Measurements from ENCODE around the gene ABHD16A. TPM values are rescaled to one million over a fixed set of nuclear protein-coding genes. Genes with fewer than 3 reads are reported as not detected.

Gene ABHD16A
- total RNA-seq, 2 experiments from 2014 or later = 20.9 to 25.1 TPM

DNA sequence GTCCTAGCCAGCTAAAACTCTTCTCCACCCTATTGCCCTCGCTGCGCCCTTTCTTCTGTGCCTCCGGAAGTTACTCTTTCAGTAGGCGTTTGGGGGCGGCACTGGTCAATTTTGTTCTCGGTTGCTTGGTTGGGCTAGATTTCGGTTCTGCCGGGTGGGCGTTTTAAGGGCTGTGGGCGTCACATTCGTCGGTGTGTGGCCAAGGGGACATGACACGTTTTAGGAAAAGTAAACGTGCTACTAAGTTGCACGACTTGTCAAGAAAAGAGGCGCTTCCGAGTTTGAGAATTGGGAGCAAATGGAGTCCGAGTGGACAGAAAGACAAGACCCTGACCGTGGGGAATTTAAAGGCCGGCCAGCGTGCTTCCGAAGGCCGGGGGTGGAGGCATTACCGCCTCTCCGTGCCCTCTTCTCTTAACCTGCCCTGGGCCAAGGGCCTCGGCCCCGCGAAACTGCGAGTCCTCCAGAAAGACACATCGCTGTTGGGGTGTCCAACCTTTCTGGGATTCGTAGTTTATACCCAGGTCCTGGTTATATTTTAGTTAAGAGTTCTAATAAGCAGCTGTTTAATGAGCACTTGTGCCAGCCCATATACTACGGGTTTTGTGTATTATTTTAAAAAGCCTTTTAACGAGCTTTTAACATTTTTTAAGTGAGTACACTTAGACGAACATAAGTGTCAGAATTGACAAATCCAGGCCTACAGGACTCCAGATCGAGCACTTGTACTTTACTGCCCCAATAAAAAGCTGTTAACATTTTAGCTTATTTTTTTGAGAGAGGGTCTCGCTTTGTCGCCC is 50.0 kb downstream of the ABHD16A start:
- Mint-ChIP-seq H3K9me3 (ENCODE audit: low read depth) (no peaks in the 10 kb centered on the region), H3K4me3 (peak overlapping the region; percentile 88), H3K27ac (peak overlapping the region; percentile 96), H3K4me1 (peaks cover 38% of the 10 kb centered on the region), H3K27me3 (no peaks in the 10 kb centered on the region), H3K36me3 (ENCODE audit: low read depth) (peaks cover 30% of the 10 kb centered on the region)
- ChIA-PET CTCF (interaction anchor here (0.7 to 5.8 kb wide), 14 partner anchors 8 to 1108 kb away, joined by 3 to 39 read pairs (median 4); partner anchors contain the start of genes C6orf47, DDX39B, GPANK1 and TNF), POLR2A (interaction anchor here (0.9 to 6.0 kb wide), 7 partner anchors 8 to 174 kb away, joined by 3 to 72 read pairs (median 6); partner anchors contain the start of genes AIF1, C6orf47, CSNK2B and DDX39B)
- intact Hi-C loops (cut with DNase I, micrococcal nuclease) = loop anchor here (1.0 to 5.0 kb wide), 20 partner anchors 7 to 1096 kb away; partner anchors contain the start of genes ABHD16A (in 2 of the 2), C6orf47 (in 2 of the 2), PRRC2A (in 2 of the 2) and AGPAT1 (in 1 of the 2)
- ATAC-seq = peak; percentile 71
- DNase-seq = peak; percentile 91

DNA sequence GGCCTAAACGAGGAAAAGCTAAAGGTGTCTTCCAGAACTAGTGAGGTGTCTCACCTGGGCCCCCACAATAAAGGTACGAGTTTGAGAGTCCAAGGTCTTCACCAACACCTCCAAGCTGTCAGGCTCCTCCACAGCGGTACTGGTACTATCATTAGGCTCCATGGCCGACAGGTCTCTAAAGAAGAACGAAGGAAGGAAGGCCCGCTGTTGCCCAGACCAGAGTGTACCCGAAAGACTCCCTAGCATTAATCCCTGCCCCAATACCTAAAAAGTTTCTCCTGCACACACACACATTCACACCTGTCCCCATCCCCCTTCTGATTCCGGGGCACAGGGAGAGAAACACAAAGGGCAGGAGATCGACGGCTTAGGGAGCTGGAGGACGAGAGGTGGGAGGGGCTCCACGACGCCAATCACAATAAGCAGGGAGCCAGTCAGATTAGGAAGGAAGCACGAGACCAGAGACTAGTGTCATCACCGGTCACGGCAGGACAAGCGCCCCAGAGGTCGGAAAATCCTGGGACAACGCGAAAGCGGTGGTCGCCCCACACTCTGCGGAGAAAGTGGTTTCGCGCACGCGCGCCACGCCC is 51.4 kb downstream of the ABHD16A start:
- Mint-ChIP-seq H3K36me3 (ENCODE audit: low read depth) (peaks cover 41% of the 10 kb centered on the region), H3K9me3 (ENCODE audit: low read depth) (no peaks in the 10 kb centered on the region), H3K4me3 (peak overlapping the region; percentile 88), H3K27ac (peak overlapping the region; percentile 96), H3K27me3 (no peaks in the 10 kb centered on the region), H3K4me1 (peaks cover 28% of the 10 kb centered on the region)
- intact Hi-C loops (cut with DNase I, micrococcal nuclease) = loop anchor here (1.0 to 5.0 kb wide), 20 partner anchors 9 to 1095 kb away; partner anchors contain the start of genes ABHD16A (in 2 of the 2), C6orf47 (in 2 of the 2), PRRC2A (in 2 of the 2) and AGPAT1 (in 1 of the 2)
- ChIA-PET POLR2A (interaction anchor here (0.6 to 6.0 kb wide), 15 partner anchors 10 to 307 kb away, joined by 3 to 72 read pairs (median 4); partner anchors contain the start of genes ABHD16A, AIF1, C6orf47 and CLIC1), CTCF (interaction anchor here (0.6 to 5.8 kb wide), 13 partner anchors 10 to 544 kb away, joined by 3 to 39 read pairs (median 4); partner anchors contain the start of genes C6orf47, GPANK1, HSPA1B and LY6G5B)
- peak; percentile 62 for ATAC-seq
- peak; percentile 76 for DNase-seq

DNA sequence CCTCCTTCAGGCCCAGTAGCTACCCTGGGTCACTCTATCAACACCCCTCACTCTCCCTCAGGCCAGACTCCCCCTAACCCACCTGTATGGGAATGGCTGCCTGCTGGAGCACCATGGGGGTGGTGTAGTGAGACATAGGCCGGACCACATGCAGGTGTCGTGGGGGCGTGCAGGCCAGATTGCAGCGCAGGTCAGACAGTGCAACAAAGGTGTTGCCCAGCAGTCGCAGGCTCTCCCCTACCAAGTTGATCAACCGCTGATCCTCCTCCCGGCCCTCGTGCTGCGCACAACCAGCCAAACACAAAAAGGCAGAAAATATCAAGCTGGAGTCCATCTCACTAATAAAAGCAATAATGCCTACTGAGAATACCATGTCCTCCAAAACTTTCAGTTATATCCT is 57.8 kb downstream of the ABHD16A start:
- Mint-ChIP-seq H3K4me1 (peaks cover 7% of the 10 kb centered on the region), H3K36me3 (ENCODE audit: low read depth) (peaks cover 52% of the 10 kb centered on the region), H3K27ac (peak overlapping the region; percentile 1), H3K4me3 (no peak overlapping the region), H3K27me3 (no peaks in the 10 kb centered on the region), H3K9me3 (ENCODE audit: low read depth) (no peaks in the 10 kb centered on the region)
- CTCF ChIA-PET = no interaction called here
- no peak for DNase-seq
- ATAC-seq = no peak
- intact Hi-C loops (cut with DNase I, micrococcal nuclease) = no loop called here
- POLR2A ChIA-PET = no interaction called here

DNA sequence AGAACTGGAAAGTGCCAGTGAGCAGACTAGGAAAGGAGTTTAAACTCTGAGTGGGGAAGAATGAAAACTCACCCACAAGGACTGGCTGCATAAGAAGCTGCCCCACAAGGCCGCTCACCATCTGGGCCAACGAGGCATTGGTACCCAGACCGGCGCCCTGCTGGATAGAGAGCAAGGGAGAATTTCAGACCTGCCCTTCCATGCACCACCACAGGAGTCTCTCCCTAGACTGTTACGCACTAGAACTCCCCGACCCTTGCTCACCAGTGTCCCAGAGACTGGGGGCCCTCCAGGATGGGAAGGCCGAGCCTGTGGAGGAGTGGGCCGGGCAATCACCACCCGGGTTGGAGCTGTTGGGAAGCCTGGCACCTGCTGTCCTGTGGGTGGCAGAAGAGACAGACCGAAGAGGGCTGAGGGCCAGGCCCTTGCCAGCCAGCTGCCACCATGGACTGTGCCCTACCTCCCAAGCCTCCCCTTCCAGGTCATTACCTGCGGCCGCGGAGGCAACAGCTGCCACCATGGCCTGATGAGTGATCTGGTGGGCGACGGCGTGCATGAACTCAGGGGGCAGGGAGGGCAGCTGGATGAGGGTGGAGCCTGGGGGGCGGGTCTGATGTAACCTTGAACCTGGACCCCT is 59.2 kb downstream of the ABHD16A start:
- Mint-ChIP-seq H3K27me3 (no peaks in the 10 kb centered on the region), H3K27ac (no peak overlapping the region), H3K36me3 (ENCODE audit: low read depth) (peaks cover 50% of the 10 kb centered on the region), H3K4me1 (peaks cover 7% of the 10 kb centered on the region), H3K9me3 (ENCODE audit: low read depth) (no peaks in the 10 kb centered on the region), H3K4me3 (no peak overlapping the region)
- CTCF ChIA-PET = interaction anchor here (0.7 kb wide), 1 partner anchor 126 kb away, joined by 3 read pairs; no protein-coding TSS in a partner anchor
- intact Hi-C loops (cut with DNase I, micrococcal nuclease) = no loop called here
- DNase-seq (no peak), ATAC-seq (no peak)
- POLR2A ChIA-PET = interaction anchor here (0.5 to 0.7 kb wide), 3 partner anchors 10 to 448 kb away, joined by 3 to 10 read pairs (median 3); no protein-coding TSS in a partner anchor

DNA sequence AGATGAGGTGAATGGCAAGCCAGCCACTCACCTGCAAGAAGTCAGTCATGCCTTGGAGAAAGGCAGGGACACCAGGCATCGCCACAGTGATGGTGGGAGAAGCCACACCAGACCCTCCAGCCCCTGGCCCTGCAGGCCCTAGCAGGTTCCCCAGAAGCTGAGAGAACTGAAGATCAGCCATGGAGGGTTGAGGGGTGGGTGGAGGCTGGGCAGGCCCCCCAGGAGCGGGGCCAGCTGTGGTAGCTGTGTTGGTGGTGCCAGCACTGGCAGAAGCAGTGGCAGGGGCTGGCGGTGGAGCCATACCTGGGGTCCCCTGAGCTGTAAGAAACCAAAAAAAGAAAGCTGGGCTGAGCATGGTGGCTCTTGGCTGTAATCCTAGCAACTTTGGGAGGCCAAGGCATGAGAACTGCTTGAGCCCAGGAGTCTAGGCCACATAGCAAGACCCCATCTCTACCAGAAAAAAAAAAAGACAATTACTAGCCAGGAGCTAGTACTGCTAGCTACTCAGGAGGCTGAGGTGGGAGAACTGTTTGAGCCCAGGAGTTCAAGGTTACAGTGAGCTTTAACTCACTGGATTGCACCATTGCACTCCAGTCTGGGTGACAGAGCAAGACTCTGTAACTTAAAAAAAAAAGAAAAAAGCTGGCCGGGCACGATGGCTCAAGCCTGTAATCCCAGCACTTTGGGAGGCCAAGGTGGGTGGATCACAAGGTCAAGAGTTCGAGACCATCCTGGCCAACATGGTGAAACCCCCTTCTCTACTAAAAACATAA is 60.1 kb downstream of the ABHD16A start:
- no peak overlapping the region for H3K4me3 Mint-ChIP-seq
- H3K36me3 Mint-ChIP-seq (ENCODE audit: low read depth) = peaks cover 45% of the 10 kb centered on the region
- DNase-seq = no peak
- POLR2A ChIA-PET = interaction anchor here (0.5 to 0.7 kb wide), 3 partner anchors 11 to 449 kb away, joined by 3 to 10 read pairs (median 3); no protein-coding TSS in a partner anchor
- no peaks in the 10 kb centered on the region for H3K9me3 Mint-ChIP-seq (ENCODE audit: low read depth)
- H3K27ac Mint-ChIP-seq = no peak overlapping the region
- no peak for ATAC-seq
- peaks cover 7% of the 10 kb centered on the region for H3K4me1 Mint-ChIP-seq
- intact Hi-C loops (cut with DNase I, micrococcal nuclease) = no loop called here
- no peaks in the 10 kb centered on the region for H3K27me3 Mint-ChIP-seq
- CTCF ChIA-PET = interaction anchor here (1.0 kb wide), 1 partner anchor 18 kb away, joined by 3 read pairs; no protein-coding TSS in a partner anchor

DNA sequence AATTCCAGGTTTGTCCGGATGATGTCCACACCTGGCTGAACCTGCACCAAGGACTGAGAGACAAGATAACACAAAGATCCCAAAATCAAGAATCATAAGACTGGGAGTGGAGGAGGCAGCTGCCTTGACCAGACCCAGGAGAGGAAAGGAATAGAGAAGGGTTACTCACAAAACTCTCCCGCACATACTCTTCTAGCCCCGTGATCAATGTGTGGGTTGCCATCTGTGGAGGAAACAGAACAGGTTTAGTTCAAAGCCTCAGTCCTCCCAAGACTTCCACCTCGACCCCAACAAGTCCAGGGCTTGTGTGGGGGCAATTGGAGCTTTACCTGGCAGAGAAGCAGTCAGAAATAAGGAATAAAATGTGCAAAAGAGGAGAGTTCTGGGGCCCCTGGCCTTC is 61.8 kb downstream of the ABHD16A start:
- no peak overlapping the region for H3K27ac Mint-ChIP-seq
- CTCF ChIA-PET = no interaction called here

DNA sequence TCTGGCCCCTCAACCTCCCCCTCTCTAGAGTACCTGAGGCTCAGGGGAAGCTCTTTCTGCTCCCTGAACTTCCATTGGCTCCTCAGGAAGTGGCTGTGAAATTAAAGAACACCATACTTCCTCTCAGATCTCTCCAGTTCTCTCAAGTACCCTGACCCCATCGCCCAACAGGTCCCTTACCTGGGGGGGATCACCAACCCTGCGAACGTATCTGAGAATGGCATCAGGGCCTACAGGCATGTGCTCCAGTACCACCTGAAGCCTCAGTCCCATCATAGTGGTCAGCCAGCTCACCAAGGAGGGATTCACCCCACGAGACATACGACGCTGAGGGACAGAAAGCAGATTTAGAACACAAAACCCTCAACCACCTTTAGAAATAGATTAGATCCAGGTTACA is 62.5 kb downstream of the ABHD16A start:
- Mint-ChIP-seq H3K27me3 (no peaks in the 10 kb centered on the region), H3K4me3 (no peak overlapping the region), H3K36me3 (ENCODE audit: low read depth) (peaks cover 52% of the 10 kb centered on the region), H3K9me3 (ENCODE audit: low read depth) (no peaks in the 10 kb centered on the region), H3K27ac (peak overlapping the region; percentile 86), H3K4me1 (peaks cover 7% of the 10 kb centered on the region)
- CTCF ChIA-PET = interaction anchor here (0.5 to 0.7 kb wide), 2 partner anchors 11 to 606 kb away, joined by 3 read pairs; no protein-coding TSS in a partner anchor
- ATAC-seq (no peak), DNase-seq (no peak)
- intact Hi-C loops (cut with DNase I, micrococcal nuclease) = no loop called here
- POLR2A ChIA-PET = interaction anchor here (3.6 kb wide), 1 partner anchor 13 kb away, joined by 29 read pairs; no protein-coding TSS in a partner anchor

More for the DNA sequence above, 61.8 kb downstream of the ABHD16A start:
- POLR2A ChIA-PET = no interaction called here
- Mint-ChIP-seq H3K9me3 (ENCODE audit: low read depth) (no peaks in the 10 kb centered on the region), H3K36me3 (ENCODE audit: low read depth) (peaks cover 48% of the 10 kb centered on the region), H3K27me3 (no peaks in the 10 kb centered on the region), H3K4me1 (peaks cover 7% of the 10 kb centered on the region), H3K4me3 (no peak overlapping the region)
- DNase-seq = no peak
- intact Hi-C loops (cut with DNase I, micrococcal nuclease) = no loop called here
- ATAC-seq = no peak

DNA sequence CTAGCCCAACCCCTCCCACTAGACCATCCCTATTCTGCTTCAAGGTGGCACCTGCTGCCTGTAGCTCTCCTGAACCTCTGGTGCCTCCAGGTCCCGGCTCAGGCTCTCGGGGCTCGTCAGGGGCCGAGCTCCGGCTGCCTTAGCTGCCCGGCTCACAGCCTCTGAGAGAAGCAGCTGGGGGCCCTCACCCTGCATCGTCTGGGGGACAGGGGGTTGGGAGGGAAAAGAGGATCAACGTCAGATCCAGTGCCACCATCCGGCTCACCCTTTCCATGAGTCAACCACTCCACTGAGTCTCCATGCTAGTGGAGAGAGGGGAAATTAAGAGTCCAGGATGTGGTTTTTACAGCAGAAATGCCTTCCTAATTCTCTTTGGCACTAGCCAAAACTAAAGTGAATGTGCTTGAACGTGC is 63.7 kb downstream of the ABHD16A start:
- H3K4me1 Mint-ChIP-seq = peaks cover 7% of the 10 kb centered on the region
- POLR2A ChIA-PET = interaction anchor here (1.3 to 3.6 kb wide), 3 partner anchors 11 to 98 kb away, joined by 4 to 29 read pairs (median 11); partner anchors contain the start of gene DDX39B
- CTCF ChIA-PET = interaction anchor here (0.6 to 2.8 kb wide), 6 partner anchors 11 to 1722 kb away, joined by 3 to 8 read pairs (median 3); no protein-coding TSS in a partner anchor
- H3K9me3 Mint-ChIP-seq (ENCODE audit: low read depth) = no peaks in the 10 kb centered on the region
- intact Hi-C loops (cut with DNase I, micrococcal nuclease) = no loop called here
- H3K27me3 Mint-ChIP-seq = no peaks in the 10 kb centered on the region
- DNase-seq (peak; percentile 61), ATAC-seq (peak; percentile 46)
- peaks cover 52% of the 10 kb centered on the region for H3K36me3 Mint-ChIP-seq (ENCODE audit: low read depth)
- H3K4me3 Mint-ChIP-seq = no peak overlapping the region
- H3K27ac Mint-ChIP-seq = peak overlapping the region; percentile 86

DNA sequence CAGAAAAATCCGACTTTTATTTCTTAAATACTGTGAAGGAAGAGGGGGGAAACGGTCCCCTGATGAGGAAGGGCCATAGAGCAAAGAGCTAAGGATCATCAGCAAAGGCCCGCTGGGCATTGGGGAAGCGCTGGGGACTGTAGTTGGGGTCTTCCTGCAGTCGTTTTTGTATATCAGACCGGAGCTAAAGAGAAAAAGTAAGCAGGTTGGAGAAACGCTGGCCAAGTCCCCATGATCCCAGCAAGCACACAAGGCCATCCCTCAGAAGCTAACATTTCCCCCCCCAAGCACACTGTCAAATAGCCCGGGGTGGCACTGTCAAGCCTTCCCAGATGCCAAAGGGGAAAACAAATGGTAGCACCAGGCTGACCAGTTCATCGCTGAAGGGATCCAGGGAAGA is 64.1 kb downstream of the ABHD16A start:
- intact Hi-C loops (cut with DNase I, micrococcal nuclease) = no loop called here

More for the DNA sequence above, 64.1 kb downstream of the ABHD16A start:
- Mint-ChIP-seq H3K4me3 (no peak overlapping the region), H3K4me1 (peaks cover 7% of the 10 kb centered on the region), H3K36me3 (ENCODE audit: low read depth) (peaks cover 51% of the 10 kb centered on the region), H3K27ac (peak overlapping the region; percentile 86), H3K27me3 (no peaks in the 10 kb centered on the region), H3K9me3 (ENCODE audit: low read depth) (no peaks in the 10 kb centered on the region)
- no peak for DNase-seq
- CTCF ChIA-PET = interaction anchor here (0.6 to 2.8 kb wide), 7 partner anchors 13 to 1723 kb away, joined by 3 to 8 read pairs (median 3); no protein-coding TSS in a partner anchor
- peak; percentile 9 for ATAC-seq
- POLR2A ChIA-PET = interaction anchor here (1.3 to 3.6 kb wide), 3 partner anchors 11 to 97 kb away, joined by 4 to 29 read pairs (median 11); partner anchors contain the start of gene DDX39B

Measured in activated CD4-positive, alpha-beta T cell treated with anti-CD3 and anti-CD28 coated beads for 36 hours (primary cell).